ENCODE measurements around the gene KBTBD8. TPM values are rescaled to one million over a fixed set of nuclear protein-coding genes. Genes with fewer than 3 reads are reported as not detected.
A peak's percentile ranks its signal among the peaks of the same experiment; 100 is the strongest.

The KBTBD8 gene, protein sequence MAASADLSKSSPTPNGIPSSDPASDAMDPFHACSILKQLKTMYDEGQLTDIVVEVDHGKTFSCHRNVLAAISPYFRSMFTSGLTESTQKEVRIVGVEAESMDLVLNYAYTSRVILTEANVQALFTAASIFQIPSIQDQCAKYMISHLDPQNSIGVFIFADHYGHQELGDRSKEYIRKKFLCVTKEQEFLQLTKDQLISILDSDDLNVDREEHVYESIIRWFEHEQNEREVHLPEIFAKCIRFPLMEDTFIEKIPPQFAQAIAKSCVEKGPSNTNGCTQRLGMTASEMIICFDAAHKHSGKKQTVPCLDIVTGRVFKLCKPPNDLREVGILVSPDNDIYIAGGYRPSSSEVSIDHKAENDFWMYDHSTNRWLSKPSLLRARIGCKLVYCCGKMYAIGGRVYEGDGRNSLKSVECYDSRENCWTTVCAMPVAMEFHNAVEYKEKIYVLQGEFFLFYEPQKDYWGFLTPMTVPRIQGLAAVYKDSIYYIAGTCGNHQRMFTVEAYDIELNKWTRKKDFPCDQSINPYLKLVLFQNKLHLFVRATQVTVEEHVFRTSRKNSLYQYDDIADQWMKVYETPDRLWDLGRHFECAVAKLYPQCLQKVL
- total RNA-seq, result 1 to 10 TPM in 2 of 4 donors, under 1 TPM in 2; 0.54 to 1.2 (median 1.00) TPM

DNA sequence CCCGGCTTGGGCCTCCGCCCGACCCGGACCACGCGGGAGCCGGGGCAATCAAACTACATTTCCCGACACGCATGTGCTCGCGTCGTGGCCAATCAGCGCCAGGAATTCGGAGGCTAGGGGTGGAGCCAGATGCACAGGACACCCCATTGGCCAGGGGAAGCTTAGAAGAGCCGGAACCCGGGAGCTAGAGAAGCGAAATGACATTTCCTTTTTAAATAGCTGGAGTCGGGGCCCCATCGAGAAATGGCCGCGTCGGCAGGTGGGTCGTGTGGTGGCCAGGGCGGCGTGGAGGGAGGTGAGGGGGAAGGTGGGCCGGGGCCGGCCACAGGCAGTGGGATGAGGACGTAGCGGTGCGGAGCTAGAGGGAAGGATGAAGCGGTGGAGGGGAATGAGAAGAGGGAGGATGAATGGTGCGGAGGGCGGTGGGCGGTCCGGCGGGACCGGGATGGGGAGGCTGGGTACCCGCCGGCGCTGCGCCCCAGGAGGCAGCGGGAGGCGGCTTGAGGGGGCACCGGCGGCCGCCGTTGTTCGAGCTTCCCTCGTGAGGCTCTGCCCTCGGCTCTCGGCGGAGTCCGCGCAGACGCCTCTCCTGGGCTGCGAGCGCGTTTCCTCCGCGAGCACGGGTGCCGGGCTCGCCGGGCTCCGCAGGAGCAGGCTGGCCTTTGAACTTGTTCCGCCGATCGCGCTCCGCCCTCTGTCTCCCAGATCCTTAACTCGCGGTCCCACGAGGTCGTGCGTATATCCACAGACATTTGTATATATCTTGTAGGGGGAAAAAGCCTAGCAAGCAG lies at the start of gene KBTBD8:
TSS of gene KBTBD8 (plus strand) at position 195 of the 791 bp plus-strand sequence. CDS start at position 244, 49 bp downstream.
- Histone ChIP-seq H3K9me3 (no peaks in the 10 kb centered on the region), H3K4me1 (peaks cover 0 to 9% of the 10 kb centered on the region in 2 donors), H3K4me3 (replicated peaks in 1 of 3) (peak within 1 kb of the TSS; percentile 46 to 92 (median 84)), H3K27me3 (peaks cover 3% of the 10 kb centered on the region), H3K36me3 (no peaks in the 10 kb centered on the region), H3K27ac (peak within 1 kb of the TSS in 1 of 3 donors; percentile 27)
- TF ChIP-seq, protein P1, sequence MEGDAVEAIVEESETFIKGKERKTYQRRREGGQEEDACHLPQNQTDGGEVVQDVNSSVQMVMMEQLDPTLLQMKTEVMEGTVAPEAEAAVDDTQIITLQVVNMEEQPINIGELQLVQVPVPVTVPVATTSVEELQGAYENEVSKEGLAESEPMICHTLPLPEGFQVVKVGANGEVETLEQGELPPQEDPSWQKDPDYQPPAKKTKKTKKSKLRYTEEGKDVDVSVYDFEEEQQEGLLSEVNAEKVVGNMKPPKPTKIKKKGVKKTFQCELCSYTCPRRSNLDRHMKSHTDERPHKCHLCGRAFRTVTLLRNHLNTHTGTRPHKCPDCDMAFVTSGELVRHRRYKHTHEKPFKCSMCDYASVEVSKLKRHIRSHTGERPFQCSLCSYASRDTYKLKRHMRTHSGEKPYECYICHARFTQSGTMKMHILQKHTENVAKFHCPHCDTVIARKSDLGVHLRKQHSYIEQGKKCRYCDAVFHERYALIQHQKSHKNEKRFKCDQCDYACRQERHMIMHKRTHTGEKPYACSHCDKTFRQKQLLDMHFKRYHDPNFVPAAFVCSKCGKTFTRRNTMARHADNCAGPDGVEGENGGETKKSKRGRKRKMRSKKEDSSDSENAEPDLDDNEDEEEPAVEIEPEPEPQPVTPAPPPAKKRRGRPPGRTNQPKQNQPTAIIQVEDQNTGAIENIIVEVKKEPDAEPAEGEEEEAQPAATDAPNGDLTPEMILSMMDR (IDR thresholded peaks at IDR 0.05), result no peak
- peak in 1 of 2 donors; percentile 67 for TF ChIP-seq POLR2A (IDR thresholded peaks at IDR 0.05)
- peak; percentile 98 for DNase-seq
- intact Hi-C loops (cut with DNase I), result no loop called here
- WGBS, 2 donors, result 1% methylated on average over 43 to 49 of the region's 75 CpGs

DNA sequence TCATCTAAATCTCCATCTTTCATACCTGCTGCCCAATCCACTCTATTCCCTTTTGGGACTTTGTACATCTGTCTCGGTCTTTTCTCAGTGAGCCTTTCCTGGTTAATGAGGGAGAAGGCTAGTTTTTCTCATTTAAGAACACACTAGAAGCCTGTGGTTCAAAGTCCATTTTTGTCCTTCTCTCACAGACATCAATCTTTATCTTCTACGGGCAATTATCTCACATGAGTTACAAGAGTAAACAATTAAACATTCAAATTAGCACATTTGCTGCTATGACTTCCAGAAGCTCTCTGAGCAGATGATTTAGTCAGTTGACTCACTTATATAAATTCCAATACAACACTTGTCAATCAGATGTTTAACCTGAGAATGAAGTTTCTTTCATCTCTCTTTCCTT lies 49.3 kb upstream of the KBTBD8 start:
- H3K4me1 ChIP-seq, result no peaks in the 10 kb centered on the region
- TF ChIP-seq, protein P1 (IDR thresholded peaks at IDR 0.05), result no peak
- TF ChIP-seq POLR2A (IDR thresholded peaks at IDR 0.05), result no peak
- no peak for DNase-seq
- H3K9me3 ChIP-seq, result no peaks in the 10 kb centered on the region
- no peak overlapping the region for H3K27ac ChIP-seq
- H3K36me3 ChIP-seq, result no peaks in the 10 kb centered on the region
- no peaks in the 10 kb centered on the region for H3K27me3 ChIP-seq
- intact Hi-C loops (cut with DNase I), result no loop called here
- 79 to 86% methylated on average over 2 of the region's 2 CpGs for WGBS, 2 donors
- H3K4me3 ChIP-seq (replicated peaks in 1 of 3), result no peak overlapping the region

DNA sequence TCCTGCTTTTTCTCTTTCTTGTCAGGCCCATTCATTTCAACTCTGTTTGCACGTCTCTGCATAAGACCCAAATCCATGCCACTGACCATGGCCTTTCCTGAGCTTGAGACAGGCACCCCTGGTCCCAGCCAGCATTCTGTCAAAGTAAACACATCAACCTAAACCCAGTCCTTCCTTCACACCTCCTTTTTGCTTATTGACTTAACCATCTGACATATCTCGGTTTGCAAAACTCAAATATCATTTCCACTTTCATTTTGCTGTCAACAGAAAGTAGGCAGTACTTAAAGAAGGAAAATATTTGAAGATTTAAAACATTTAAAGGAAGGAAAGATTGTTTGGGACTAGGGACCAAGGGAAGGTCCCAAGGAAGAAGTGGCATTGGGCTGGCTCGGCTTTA lies 48.2 kb upstream of the KBTBD8 start:
- no peak for TF ChIP-seq POLR2A (IDR thresholded peaks at IDR 0.05)
- TF ChIP-seq, protein P1 (IDR thresholded peaks at IDR 0.05), result no peak

DNA sequence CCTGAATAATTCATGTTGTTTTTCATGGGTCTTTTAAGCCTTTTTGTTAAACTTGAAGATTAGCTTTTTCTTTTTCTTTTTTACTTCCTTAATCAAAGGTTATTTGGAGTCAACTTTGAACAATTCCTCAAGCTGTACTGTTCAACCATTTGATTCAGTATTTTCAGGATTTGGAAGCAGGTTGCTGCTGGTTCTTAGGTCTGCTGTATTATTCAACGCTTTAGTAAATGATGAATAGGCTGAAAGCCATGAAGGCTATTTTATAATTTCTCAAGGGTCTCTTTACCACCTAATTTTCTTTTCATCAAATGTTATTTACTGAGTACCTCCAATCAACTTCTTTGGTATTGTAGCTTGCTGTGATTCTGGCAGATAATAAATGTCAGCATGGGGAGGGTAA lies 45.8 kb upstream of the KBTBD8 start:
- DNase-seq, result no peak
- 82 to 85% methylated on average over 1 of the region's 1 CpG for WGBS, 2 donors
- Histone ChIP-seq H3K27ac (no peak overlapping the region), H3K36me3 (no peaks in the 10 kb centered on the region), H3K27me3 (no peaks in the 10 kb centered on the region), H3K4me3 (replicated peaks in 1 of 3) (no peak overlapping the region), H3K4me1 (no peaks in the 10 kb centered on the region), H3K9me3 (no peaks in the 10 kb centered on the region)
- no peak for TF ChIP-seq POLR2A (IDR thresholded peaks at IDR 0.05)
- TF ChIP-seq, protein P1 (IDR thresholded peaks at IDR 0.05), result no peak
- intact Hi-C loops (cut with DNase I), result no loop called here

More for the DNA sequence above, 48.2 kb upstream of the KBTBD8 start:
- no peak overlapping the region for H3K27ac ChIP-seq
- no peak for DNase-seq
- intact Hi-C loops (cut with DNase I), result no loop called here
- no peaks in the 10 kb centered on the region for H3K36me3 ChIP-seq
- no peaks in the 10 kb centered on the region for H3K9me3 ChIP-seq
- no peaks in the 10 kb centered on the region for H3K4me1 ChIP-seq
- H3K4me3 ChIP-seq (replicated peaks in 1 of 3), result no peak overlapping the region
- no peaks in the 10 kb centered on the region for H3K27me3 ChIP-seq
- WGBS, 2 donors, result 76 to 82% methylated on average over 3 of the region's 3 CpGs
